Measurements from ENCODE around the gene PXN. TPM values are rescaled to one million over a fixed set of nuclear protein-coding genes. Genes with fewer than 3 reads are reported as not detected.

Gene PXN
- total RNA-seq, 2 donors from 2014 or later = 34.7 to 76.7 TPM

GRCh38 chr12:120221576-120221900, 44.0 kb downstream of the PXN start:
- Histone ChIP-seq H3K4me3 (no peak overlapping the region), H3K27ac (no peak overlapping the region), H3K27me3 (no peaks in the 10 kb centered on the region), H3K36me3 (peaks cover 79% of the 10 kb centered on the region), H3K9me3 (no peaks in the 10 kb centered on the region), H3K4me1 (peaks cover 0 to 25% of the 10 kb centered on the region in 2 donors)
- no peak for TF ChIP-seq CTCF (IDR thresholded peaks at IDR 0.05)
- DNase-seq (ENCODE audit: low spot score) = no peak

DNA sequence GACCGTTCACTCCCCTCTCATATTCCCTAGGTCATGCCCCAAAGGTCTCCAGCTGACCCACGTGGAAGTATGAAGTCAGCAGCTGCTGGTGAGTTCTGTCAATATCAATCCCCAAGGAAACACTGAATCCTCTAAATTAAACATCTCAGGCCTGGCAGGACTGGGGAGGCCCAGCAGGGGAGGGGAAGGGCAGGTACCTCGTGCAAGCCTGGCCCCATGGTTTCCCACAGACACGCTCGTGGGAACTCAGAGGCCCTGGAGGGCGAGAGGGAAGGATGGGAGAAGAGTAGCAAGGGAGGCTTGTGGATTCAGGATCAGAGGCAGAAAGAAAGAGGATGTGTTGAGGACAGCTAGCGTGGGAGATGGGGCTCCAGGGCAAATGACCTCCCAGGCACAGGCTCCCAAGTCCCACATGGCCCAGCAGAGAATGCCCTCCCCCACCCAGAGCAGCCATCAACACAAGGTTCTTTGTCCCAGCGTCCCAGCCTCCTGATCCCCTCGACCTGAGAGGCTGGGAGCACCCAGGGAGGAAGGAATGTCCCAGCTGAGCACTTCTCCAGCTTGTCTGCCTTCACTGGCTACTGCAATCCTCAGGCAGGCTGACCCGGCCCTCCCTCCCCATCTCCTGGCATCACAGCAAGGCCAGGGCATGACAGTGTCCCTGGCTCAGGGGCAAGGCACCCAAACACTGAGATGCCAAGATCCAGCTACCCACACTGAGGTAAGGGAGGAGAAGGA, 44.5 kb downstream of the PXN start:
- Histone ChIP-seq H3K4me1 (peaks cover 0 to 20% of the 10 kb centered on the region in 2 donors), H3K36me3 (peaks cover 78% of the 10 kb centered on the region), H3K4me3 (no peak overlapping the region), H3K9me3 (no peaks in the 10 kb centered on the region), H3K27me3 (no peaks in the 10 kb centered on the region), H3K27ac (no peak overlapping the region)
- no peak for TF ChIP-seq CTCF (IDR thresholded peaks at IDR 0.05)
- DNase-seq (ENCODE audit: low spot score) = no peak

DNA sequence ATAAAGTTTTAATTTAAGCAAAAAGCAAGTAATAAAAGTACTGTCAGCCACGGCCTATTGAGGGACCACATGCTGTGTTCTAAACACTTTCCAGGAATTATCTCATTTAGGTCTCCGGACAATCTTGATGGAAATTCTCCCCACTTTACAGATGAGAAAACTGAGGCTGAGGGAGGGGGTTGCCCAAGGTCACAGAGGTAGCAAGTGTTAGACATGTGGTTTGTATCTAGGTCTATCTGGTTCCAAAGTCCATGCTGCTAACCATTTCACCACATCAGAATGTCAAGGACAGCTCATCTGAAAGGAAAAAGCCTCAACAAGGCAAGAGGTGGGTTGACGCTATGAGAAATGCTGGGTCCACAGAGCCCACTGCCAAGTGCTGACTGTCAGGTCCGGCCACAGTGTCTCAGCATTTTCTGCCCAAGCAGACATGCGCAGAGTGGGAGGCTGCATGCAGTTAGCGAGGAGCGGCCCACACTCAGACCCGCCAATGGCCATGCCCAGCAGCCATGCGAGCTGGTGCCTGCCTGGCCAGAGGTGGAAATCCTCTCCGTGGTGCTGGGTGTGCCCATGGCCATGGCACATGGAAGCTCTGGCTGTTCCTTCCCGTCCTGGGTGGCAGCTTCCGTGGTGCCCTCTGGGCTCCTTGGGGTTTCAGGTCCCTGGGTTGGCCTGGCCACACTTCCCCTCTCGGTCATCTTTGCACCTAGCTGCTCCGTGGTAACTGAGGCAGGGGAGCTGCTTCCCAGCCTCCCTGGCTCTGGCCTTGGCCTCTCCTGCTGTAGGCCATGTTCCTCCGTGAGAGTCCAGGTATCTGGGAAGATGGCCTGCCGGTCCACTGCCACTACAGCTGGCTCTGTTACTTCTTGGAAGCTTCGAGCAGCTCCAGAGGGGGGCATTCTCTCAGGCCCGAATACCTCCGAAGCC, 46.6 kb downstream of the PXN start:
- H3K4me3 ChIP-seq = no peak overlapping the region
- no peak for TF ChIP-seq CTCF (IDR thresholded peaks at IDR 0.05)
- H3K36me3 ChIP-seq = peaks cover 92% of the 10 kb centered on the region
- H3K4me1 ChIP-seq = no peaks in the 10 kb centered on the region
- no peak overlapping the region for H3K27ac ChIP-seq
- H3K9me3 ChIP-seq = no peaks in the 10 kb centered on the region
- DNase-seq (ENCODE audit: low spot score) = no peak
- no peaks in the 10 kb centered on the region for H3K27me3 ChIP-seq

- no peaks in the 10 kb centered on the region for H3K9me3 ChIP-seq
- no peaks in the 10 kb centered on the region for H3K27me3 ChIP-seq
- H3K4me1 ChIP-seq = no peaks in the 10 kb centered on the region
- H3K4me3 ChIP-seq = no peak overlapping the region
- no peak overlapping the region for H3K27ac ChIP-seq
- H3K36me3 ChIP-seq = peaks cover 94% of the 10 kb centered on the region
- TF ChIP-seq CTCF (IDR thresholded peaks at IDR 0.05) = no peak
- no peak for DNase-seq (ENCODE audit: low spot score)
Observed at GRCh38 chr12:120216742-120217605, 48.6 kb downstream of the PXN start.

- Histone ChIP-seq H3K36me3 (peaks cover 94% of the 10 kb centered on the region), H3K9me3 (no peaks in the 10 kb centered on the region), H3K4me3 (no peak overlapping the region), H3K27me3 (no peaks in the 10 kb centered on the region), H3K27ac (no peak overlapping the region), H3K4me1 (no peaks in the 10 kb centered on the region)
- TF ChIP-seq CTCF (IDR thresholded peaks at IDR 0.05) = no peak
- no peak for DNase-seq (ENCODE audit: low spot score)
Observed at GRCh38 chr12:120215766-120216735, 49.5 kb downstream of the PXN start.

Data from right atrium auricular region (tissue), 2 donors.